ENCODE results near the gene TPRN. TPM values are rescaled to one million over a fixed set of nuclear protein-coding genes. Genes with fewer than 3 reads are reported as not detected.
A peak's percentile ranks its signal among the peaks of the same experiment; 100 is the strongest.

The TPRN gene
- polyA plus RNA-seq, 1 of the 3 experiments (the other 2 are of a cell fraction), result 5.2 TPM

- TF ChIP-seq RFX5 (IDR thresholded peaks at IDR 0.05; ENCODE audit: low read length), result no peak
Observed at GRCh38 chr9:137245450-137246421, 45.2 kb upstream of the TPRN start (continued).

DNA sequence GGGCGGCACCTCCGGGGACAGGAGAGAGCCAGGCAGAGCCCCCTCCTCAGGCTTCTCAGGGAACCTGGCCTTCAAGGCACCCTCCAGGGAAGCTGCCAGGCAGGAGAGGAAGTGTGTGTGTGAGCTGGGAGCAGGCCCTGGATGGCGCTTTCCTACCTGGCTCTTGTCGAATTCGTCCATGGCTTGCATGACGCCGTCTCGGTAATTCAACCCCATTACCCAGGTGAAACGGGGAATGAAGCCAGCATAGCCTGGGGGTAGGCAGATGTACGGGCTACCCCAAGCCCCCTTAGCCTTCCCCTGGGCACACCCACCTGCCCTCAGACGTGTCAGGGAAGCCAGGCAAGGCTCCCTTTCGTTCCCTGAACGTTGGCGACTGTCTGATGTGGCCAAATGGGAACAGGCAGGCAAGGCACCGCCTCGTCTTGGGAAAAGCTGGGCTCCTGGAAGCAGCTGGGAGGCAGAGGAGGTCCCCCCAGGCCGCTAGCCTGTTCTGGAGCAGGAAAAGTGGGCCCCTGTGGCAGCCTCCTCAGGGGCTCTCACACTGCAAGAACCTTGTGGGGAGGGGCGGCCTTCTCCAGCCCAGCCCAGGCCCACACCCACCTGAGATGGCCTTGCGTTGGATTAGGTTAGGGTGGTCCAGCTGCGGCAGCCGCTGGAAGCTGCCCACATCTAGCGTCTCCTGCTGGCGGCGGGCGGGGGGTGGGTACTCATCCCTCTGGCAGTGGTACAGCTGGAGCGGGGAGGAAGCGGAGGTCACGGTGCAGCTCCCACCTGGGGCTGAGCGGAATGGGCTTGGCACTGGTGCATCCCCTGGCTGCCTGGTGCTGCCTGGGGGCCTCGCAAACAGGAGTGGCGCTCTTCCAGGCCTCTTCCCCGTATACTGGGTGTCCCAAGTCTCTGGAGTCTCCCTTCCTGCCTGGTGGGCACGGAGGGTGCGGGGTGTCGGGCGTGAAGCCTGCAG lies 44.2 kb upstream of the TPRN start:
- peaks cover 28% of the 10 kb centered on the region for H3K79me2 ChIP-seq (ENCODE audit: insufficient read depth)
- peaks cover 12% of the 10 kb centered on the region for H3F3A ChIP-seq (replicated peaks; ENCODE audit: insufficient read depth)
- H3K4me2 ChIP-seq, result no peak overlapping the region
- H3K27ac ChIP-seq (ENCODE audit: low read depth in 2 of 2, low read length in 1 of 2), result no peak overlapping the region
- no peak for TF ChIP-seq NRF1 (IDR thresholded peaks at IDR 0.05; ENCODE audit: low read depth, low read length)
- TF ChIP-seq, protein P1, sequence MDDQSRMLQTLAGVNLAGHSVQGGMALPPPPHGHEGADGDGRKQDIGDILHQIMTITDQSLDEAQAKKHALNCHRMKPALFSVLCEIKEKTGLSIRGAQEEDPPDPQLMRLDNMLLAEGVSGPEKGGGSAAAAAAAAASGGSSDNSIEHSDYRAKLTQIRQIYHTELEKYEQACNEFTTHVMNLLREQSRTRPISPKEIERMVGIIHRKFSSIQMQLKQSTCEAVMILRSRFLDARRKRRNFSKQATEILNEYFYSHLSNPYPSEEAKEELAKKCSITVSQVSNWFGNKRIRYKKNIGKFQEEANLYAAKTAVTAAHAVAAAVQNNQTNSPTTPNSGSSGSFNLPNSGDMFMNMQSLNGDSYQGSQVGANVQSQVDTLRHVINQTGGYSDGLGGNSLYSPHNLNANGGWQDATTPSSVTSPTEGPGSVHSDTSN (IDR thresholded peaks at IDR 0.05), result peak; percentile 30
- H4K20me1 ChIP-seq (ENCODE audit: insufficient read depth), result peaks cover 29% of the 10 kb centered on the region
- no peak for DNase-seq
- H3K9me3 ChIP-seq, result no peaks in the 10 kb centered on the region
- no peak overlapping the region for H2AFZ ChIP-seq (ENCODE audit: low read depth)
- H3K4me3 ChIP-seq (ENCODE audit: low read depth in 2 of 2, low read length in 1 of 2), result no peak overlapping the region
- H3K9ac ChIP-seq, result no peak overlapping the region
- ChIA-PET POLR2A (interaction anchor here (1.0 to 6.4 kb wide), 2 partner anchors 9 to 11 kb away, joined by 3 to 83 read pairs; partner anchors contain the start of gene NELFB), CTCF (interaction anchor here (1.0 to 8.2 kb wide), 4 partner anchors 7 to 17 kb away, joined by 4 to 38 read pairs (median 7); partner anchors contain the start of gene RNF224)
- no peaks in the 10 kb centered on the region for H3K27me3 ChIP-seq (ENCODE audit: insufficient read depth)
- no peaks in the 10 kb centered on the region for H3K9me2 ChIP-seq
- peaks cover 8 to 15% of the 10 kb centered on the region in 2 experiments; a peak in 1 of 4 replicates for H3K4me1 ChIP-seq (ENCODE audit: control insufficient read depth in 1 of 2, insufficient read depth in 2 of 2, low read depth in 1 of 2, low read length in 1 of 2)
- WGBS (ENCODE audit: low lambda C conversion rate), result 88% methylated on average over 16 of the region's 36 CpGs
- H3K36me3 ChIP-seq (replicated peaks in 1 of 2; ENCODE audit: control insufficient read depth in 1 of 2, insufficient read depth in 2 of 2, low read length in 1 of 2), result peaks cover 13 to 20% of the 10 kb centered on the region in 2 experiments

- H3K27me3 ChIP-seq (ENCODE audit: insufficient read depth), result no peaks in the 10 kb centered on the region
- peaks cover 29% of the 10 kb centered on the region for H4K20me1 ChIP-seq (ENCODE audit: insufficient read depth)
- ChIA-PET CTCF (interaction anchor here (1.0 to 8.2 kb wide), 6 partner anchors 7 to 214 kb away, joined by 3 to 38 read pairs (median 5); partner anchors contain the start of gene NELFB), POLR2A (interaction anchor here (6.4 kb wide), 1 partner anchor 12 kb away, joined by 83 read pairs; the partner anchor contains the start of gene NELFB)
- no peaks in the 10 kb centered on the region for H3K9me2 ChIP-seq
- no peak overlapping the region for H2AFZ ChIP-seq (ENCODE audit: low read depth)
- H3K36me3 ChIP-seq (replicated peaks in 1 of 2; ENCODE audit: control insufficient read depth in 1 of 2, insufficient read depth in 2 of 2, low read length in 1 of 2), result peaks cover 13 to 20% of the 10 kb centered on the region in 2 experiments
- no peak for DNase-seq
- no peak overlapping the region for H3K4me3 ChIP-seq (ENCODE audit: low read depth in 2 of 2, low read length in 1 of 2)
- H3K4me2 ChIP-seq, result no peak overlapping the region
- H3K79me2 ChIP-seq (ENCODE audit: insufficient read depth), result peaks cover 38% of the 10 kb centered on the region
- no peak overlapping the region; a peak in 1 of 4 replicates for H3K27ac ChIP-seq (ENCODE audit: low read depth in 2 of 2, low read length in 1 of 2)
- H3K9me3 ChIP-seq, result no peaks in the 10 kb centered on the region
- H3K9ac ChIP-seq, result no peak overlapping the region
- peaks cover 16% of the 10 kb centered on the region for H3F3A ChIP-seq (replicated peaks; ENCODE audit: insufficient read depth)
- H3K4me1 ChIP-seq (ENCODE audit: control insufficient read depth in 1 of 2, insufficient read depth in 2 of 2, low read depth in 1 of 2, low read length in 1 of 2), result peaks cover 11 to 18% of the 10 kb centered on the region in 2 experiments; a peak in 2 of 4 replicates
- WGBS (ENCODE audit: low lambda C conversion rate), result 87% methylated on average over 13 of the region's 15 CpGs
- TF ChIP-seq TAF1 (IDR thresholded peaks at IDR 0.05; ENCODE audit: borderline replicate concordance, low read depth, low read length) (peak; percentile 9; the same call in 1 of the 2 replicates), FOXM1 (IDR thresholded peaks at IDR 0.05; ENCODE audit: low read depth) (no peak), RCOR1 (IDR thresholded peaks at IDR 0.05; ENCODE audit: low read length) (no peak), POLR2AphosphoS5 (IDR thresholded peaks at IDR 0.05; ENCODE audit: low read depth, low read length) (peak; percentile 60), SMC3 (IDR thresholded peaks at IDR 0.05; ENCODE audit: low read depth, low read length) (no peak), JUND (IDR thresholded peaks at IDR 0.05) (peak; percentile 5; the same call in 1 of the 2 replicates), GATA2 (CRISPR knock-in tag; IDR thresholded peaks at IDR 0.05) (no peak), IRF3 (IDR thresholded peaks at IDR 0.05; ENCODE audit: low read depth, low read length) (no peak), GABPA (IDR thresholded peaks at IDR 0.05; ENCODE audit: low read depth) (no peak), NFIC (IDR thresholded peaks at IDR 0.05; ENCODE audit: borderline replicate concordance) (no peak), TEAD4 (IDR thresholded peaks at IDR 0.05; ENCODE audit: borderline replicate concordance, insufficient read depth) (no peak), TCF12 (IDR thresholded peaks at IDR 0.05) (no peak), EZH2phosphoT487 (IDR thresholded peaks at IDR 0.05; ENCODE audit: borderline replicate concordance, low read depth) (no peak), MEF2A (IDR thresholded peaks at IDR 0.05; ENCODE audit: borderline replicate concordance, low read depth) (no peak), MXI1 (IDR thresholded peaks at IDR 0.05; ENCODE audit: low read depth, low read length) (no peak), CHD2 (IDR thresholded peaks at IDR 0.05; ENCODE audit: low read length, partially characterized antibody) (no peak)
Observed at GRCh38 chr9:137243626-137244485, 43.3 kb upstream of the TPRN start.
